Measurements from ENCODE around the gene GAPVD1.

Gene GAPVD1

DNA sequence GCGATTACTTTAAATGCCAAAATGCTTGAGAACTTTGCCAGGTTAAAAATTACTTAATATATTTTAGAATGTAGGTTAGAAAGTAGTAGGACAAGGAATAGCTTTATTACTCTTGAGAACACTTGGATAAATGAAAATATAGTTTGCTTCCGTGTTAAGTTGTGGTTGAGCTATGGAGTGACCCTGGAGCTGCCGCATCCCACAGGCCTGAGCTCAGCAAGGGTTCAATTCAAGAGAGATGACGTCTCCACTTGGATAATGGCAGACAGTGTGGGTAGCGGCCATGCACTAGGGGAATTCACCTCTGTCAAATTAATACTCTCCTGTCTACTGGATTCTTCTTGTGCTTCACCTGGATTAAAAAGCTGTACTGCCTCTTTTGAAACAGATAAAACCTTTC, 105.0 kb downstream of the GAPVD1 start:
- no peak overlapping the region for H3K27ac Mint-ChIP-seq
- no peak overlapping the region for H3K4me3 Mint-ChIP-seq
- no peaks in the 10 kb centered on the region for H3K9me3 Mint-ChIP-seq
- no peaks in the 10 kb centered on the region for H3K27me3 Mint-ChIP-seq (ENCODE audit: low read depth)
- H3K36me3 Mint-ChIP-seq (ENCODE audit: low read depth) = peaks cover 24% of the 10 kb centered on the region
- H3K4me1 Mint-ChIP-seq = peaks cover 1% of the 10 kb centered on the region
- TF ChIP-seq, protein P1, sequence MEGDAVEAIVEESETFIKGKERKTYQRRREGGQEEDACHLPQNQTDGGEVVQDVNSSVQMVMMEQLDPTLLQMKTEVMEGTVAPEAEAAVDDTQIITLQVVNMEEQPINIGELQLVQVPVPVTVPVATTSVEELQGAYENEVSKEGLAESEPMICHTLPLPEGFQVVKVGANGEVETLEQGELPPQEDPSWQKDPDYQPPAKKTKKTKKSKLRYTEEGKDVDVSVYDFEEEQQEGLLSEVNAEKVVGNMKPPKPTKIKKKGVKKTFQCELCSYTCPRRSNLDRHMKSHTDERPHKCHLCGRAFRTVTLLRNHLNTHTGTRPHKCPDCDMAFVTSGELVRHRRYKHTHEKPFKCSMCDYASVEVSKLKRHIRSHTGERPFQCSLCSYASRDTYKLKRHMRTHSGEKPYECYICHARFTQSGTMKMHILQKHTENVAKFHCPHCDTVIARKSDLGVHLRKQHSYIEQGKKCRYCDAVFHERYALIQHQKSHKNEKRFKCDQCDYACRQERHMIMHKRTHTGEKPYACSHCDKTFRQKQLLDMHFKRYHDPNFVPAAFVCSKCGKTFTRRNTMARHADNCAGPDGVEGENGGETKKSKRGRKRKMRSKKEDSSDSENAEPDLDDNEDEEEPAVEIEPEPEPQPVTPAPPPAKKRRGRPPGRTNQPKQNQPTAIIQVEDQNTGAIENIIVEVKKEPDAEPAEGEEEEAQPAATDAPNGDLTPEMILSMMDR (IDR thresholded peaks at IDR 0.05; ENCODE audit: unreplicated experiment in 3 of 3) = no peak

DNA sequence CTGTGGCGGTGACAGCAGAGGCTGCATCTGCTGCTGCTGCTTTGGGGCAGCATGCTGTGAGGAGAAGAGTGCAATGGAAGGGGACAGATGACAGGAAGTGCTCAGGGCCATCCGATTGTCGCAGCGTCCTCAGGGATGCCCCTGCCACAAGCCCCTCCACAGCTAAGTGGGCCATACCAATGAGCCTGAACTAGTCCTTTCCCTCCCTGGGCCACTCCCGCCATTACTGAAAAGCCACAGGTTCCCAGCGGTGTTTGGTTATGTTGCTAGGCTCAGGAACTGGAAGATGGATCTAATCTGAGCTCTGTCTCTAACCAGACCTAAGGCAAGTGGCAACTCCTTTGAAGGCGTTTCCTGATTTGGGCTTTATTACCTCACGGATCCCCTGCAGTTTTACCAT, 109.2 kb downstream of the GAPVD1 start:
- Mint-ChIP-seq H3K27ac (peak overlapping the region in 1 of 3 experiments; percentile 36), H3K4me1 (no peaks in the 10 kb centered on the region), H3K9me3 (no peaks in the 10 kb centered on the region), H3K4me3 (no peak overlapping the region), H3K27me3 (ENCODE audit: low read depth) (peaks cover 12% of the 10 kb centered on the region), H3K36me3 (ENCODE audit: low read depth) (peaks cover 3% of the 10 kb centered on the region)
- TF ChIP-seq, protein P1 (IDR thresholded peaks at IDR 0.05; ENCODE audit: unreplicated experiment in 3 of 3) = no peak

DNA sequence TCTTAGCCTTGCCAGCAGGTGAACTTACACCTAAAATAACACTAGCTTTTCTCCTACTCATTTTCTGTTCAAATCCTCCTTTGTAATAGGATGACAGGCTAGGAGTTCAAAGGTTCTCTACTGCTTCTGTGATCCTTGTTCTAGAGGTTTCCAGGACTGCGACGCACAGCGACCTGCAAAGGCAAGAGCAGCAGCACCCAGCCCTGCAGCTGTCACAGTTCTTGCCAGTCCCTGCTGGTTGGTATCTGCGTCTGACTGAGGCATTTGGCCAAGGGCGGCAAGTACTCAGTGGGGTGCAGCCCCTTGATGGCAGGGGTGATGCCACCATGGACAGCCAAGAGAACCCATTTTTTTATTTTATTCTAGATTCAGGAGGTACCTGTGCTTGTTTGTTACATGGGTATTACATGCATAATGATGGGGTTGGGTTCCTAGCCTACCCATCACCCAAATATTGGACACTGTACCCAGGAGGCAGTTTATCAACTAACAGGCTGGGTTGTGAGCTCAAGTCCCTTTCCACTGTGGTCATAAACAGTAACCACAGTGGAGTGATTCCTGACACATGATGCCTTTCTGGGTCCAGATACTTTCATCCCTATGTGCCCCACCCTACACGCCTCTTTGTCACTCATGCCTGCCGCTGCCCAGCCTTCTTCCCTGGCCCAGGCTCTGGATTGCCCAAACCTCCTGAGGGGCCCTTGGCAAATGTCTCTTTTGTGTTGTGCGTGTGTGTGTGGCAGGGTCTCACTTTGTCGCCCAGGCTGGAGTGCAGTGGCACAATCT, 111.0 kb downstream of the GAPVD1 start:
- H3K27ac Mint-ChIP-seq = no peak overlapping the region
- no peaks in the 10 kb centered on the region for H3K9me3 Mint-ChIP-seq
- no peak overlapping the region for H3K4me3 Mint-ChIP-seq
- TF ChIP-seq, protein P1 (IDR thresholded peaks at IDR 0.05; ENCODE audit: unreplicated experiment in 3 of 3) = no peak
- H3K27me3 Mint-ChIP-seq (ENCODE audit: low read depth) = peaks cover 12% of the 10 kb centered on the region
- H3K4me1 Mint-ChIP-seq = no peaks in the 10 kb centered on the region
- no peaks in the 10 kb centered on the region for H3K36me3 Mint-ChIP-seq (ENCODE audit: low read depth)

DNA sequence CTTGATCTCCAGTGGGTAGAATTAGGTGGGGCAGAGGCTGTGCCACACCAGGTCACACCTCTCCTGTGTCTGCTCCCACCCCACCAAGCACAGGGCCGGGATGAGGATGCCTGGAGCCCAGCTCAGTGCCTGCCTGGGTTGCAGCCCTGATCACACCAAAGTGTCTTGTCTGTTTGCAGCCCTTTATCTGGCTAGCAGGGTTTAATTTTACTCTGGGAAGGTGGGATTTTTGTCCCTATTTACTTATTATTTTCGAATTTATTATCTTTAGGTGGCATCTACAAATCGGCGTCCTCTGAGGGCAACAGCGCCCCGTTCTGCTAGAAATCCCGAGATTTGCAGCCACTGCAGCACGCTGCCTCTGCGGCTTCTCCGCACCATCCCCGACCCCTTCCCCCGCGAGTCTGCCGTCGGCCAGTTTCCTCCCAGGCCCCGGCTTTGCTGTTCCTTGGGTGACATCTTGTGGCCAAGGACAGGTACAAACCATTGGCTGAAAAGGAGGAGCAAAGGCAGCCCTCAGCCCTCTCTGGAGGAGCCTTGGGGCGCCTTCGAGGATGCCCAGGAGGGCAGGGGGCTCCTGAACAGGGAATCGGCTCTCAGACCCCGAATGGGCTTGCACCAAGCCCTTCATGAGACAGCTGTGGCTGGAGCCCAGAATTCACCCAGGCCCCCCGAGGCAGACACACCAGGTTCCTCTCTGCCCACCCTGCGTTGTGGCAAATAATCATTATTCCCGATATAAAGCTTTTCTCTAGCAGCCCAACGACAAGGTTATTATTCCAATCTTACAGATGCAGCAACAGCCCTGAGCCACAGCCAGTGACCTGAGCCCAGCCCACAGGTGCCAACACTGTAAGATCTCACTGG, 113.0 kb downstream of the GAPVD1 start:
- H3K4me3 Mint-ChIP-seq = peak overlapping the region; percentile 53 to 70 (median 57)
- peaks cover 6% of the 10 kb centered on the region for H3K4me1 Mint-ChIP-seq
- peaks cover 16% of the 10 kb centered on the region for H3K27me3 Mint-ChIP-seq (ENCODE audit: low read depth)
- H3K36me3 Mint-ChIP-seq (ENCODE audit: low read depth) = no peaks in the 10 kb centered on the region
- H3K27ac Mint-ChIP-seq = no peak overlapping the region
- TF ChIP-seq, protein P1 (IDR thresholded peaks at IDR 0.05; ENCODE audit: unreplicated experiment in 3 of 3) = peak; percentile 77 to 81 (median 80)
- no peaks in the 10 kb centered on the region for H3K9me3 Mint-ChIP-seq

DNA sequence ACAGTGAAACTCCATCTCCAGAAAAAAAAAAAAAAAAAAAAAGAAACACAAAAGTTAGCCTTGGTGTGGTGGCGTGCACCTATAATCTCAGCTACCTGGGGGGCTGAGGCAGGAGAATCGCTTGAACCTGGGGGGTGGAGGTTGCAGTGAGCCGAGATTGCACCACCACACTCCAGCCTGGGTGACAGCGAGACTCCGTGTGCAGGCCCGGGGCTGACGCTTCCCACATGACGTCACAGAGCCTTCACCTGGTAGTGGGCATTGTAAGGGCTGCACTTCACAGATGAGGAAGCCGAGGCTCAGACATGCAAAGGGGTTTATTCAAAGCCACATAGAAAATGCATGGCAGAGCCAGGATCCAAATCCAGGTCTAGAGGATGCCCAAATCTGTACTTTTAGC, 114.2 kb downstream of the GAPVD1 start:
- TF ChIP-seq, protein P1 (IDR thresholded peaks at IDR 0.05; ENCODE audit: unreplicated experiment in 3 of 3) = no peak
- Mint-ChIP-seq H3K27ac (no peak overlapping the region), H3K9me3 (no peaks in the 10 kb centered on the region), H3K36me3 (ENCODE audit: low read depth) (no peaks in the 10 kb centered on the region), H3K4me3 (no peak overlapping the region), H3K4me1 (peaks cover 6% of the 10 kb centered on the region), H3K27me3 (ENCODE audit: low read depth) (peaks cover 16% of the 10 kb centered on the region)

All from nephron (organoid).